ENCODE measurements around the gene TXNRD2.
A peak's percentile ranks its signal among the peaks of the same experiment; 100 is the strongest.

The TXNRD2 gene

GRCh38 chr22:19854778-19855503 is 86.7 kb downstream of the TXNRD2 start, which contains the start of the genes GNB1L and RTL10:
Gene GNB1L (minus strand): TSS chr22:19854874. CDS start chr22:19821355, 33,519 bp downstream.
Gene RTL10 (minus strand): TSS chr22:19854874. CDS start chr22:19852261, 2,613 bp downstream.
- peak; percentile 98 for DNase-seq

DNA sequence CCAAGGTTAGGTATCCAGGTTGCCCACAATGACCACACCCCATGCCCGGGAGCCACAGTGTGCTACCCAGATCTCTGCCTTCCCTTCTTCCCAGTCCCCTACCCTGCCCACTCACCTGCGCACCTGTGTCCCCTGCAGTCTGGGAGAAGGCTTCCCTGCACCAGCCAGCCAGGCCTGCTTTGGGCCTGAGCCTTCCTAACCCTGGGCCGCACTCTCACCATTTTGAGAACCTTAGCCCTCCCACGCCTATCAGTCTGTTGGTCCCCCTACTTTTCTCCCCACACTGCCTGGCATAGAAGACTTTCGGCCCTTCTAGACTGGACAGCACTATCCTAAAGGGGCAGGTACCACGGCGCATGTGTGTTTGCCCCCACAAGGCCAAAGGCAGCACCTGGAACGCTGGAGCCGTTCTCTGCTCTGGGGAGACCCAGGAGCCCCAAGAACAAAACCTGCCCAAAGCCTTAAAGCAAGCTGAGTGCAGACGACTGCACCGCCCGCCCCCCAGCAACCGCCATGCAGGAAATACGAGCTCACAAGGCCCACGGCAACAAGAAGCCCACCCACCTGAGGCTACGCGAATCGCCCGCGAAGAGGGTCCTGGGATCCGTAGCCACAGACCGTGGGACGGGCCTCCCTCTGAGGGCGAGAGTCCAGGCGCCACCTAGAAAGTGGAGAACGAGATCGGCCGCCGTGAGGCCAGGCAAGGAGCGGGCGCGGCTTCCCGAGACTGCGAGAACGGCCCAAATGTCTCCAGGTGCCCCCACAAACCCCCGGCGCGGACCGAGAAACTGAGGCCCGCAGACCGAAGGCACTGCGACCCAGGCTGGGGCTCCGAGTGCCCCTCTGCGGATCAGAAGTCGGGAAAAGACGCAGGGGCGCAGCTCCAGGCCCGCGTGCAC is 87.5 kb downstream of the TXNRD2 start:
- DNase-seq, result peak; percentile 31

DNA sequence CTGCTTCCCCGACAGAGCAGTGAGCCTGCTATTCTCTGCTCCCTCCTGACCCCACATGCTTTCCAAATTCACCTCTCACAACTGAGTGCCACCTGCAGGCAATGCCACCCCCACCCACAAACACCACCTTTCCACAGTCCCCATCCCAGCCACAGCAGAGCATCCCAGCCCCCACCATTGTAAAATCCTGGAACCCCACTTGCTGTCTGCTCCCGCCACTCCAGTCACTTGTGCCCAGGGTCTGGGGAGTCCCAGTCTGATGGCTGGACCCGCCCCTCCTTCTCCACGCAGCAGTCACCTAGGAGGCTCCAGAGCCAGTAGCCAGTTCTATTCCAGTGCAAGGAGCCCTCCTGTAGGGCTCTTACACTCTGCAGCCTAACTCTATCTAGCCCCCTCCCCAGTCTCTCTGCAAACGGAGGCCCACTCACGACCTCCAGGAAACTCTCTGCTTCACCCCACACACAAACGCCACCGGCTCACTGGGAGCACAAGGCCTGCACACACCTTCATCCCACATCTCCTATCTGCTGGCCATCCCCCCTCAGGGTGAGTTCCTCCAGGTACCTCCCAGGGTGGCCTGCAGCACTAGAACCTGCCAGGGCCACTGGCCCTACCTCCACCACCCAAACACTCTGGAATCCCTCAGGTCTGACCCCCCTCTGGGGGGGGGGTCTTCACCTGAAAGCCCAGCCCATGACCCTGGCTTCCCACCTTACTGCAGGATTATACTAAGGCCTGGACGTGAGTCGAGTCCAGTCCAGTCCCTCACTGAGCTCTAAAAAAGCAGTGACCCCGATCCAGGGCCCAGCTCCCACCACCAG is 88.3 kb downstream of the TXNRD2 start:
- no peak for DNase-seq

DNA sequence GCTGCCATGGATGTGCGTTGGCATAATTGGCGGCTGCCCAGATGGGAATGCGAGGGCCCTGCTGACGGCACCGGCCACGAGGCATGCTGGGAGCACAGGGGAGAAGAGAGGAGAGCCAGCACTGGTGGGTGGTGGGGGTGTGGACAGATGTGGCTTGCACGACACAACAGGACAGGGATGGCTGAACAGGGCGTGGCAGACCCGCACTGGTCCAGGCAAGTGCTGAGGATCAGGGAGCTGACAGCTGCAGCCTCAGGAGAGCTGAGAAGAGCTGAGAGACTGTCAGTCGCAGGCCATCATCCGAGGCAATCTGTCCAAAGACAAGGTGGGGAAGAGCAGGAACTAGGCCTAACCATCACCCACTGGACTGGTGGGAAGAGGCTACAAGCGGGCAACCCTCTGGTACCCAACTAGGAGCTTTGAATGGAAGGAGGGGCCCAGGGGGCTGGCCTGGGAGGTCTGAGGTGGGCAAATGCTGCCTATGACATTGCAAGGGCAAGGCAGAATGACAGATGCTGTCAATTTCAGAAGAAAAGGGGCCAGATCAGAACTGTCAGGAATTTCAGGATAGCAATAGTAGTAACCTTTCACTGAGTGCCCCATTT is 89.3 kb downstream of the TXNRD2 start:
- DNase-seq, result no peak

DNA sequence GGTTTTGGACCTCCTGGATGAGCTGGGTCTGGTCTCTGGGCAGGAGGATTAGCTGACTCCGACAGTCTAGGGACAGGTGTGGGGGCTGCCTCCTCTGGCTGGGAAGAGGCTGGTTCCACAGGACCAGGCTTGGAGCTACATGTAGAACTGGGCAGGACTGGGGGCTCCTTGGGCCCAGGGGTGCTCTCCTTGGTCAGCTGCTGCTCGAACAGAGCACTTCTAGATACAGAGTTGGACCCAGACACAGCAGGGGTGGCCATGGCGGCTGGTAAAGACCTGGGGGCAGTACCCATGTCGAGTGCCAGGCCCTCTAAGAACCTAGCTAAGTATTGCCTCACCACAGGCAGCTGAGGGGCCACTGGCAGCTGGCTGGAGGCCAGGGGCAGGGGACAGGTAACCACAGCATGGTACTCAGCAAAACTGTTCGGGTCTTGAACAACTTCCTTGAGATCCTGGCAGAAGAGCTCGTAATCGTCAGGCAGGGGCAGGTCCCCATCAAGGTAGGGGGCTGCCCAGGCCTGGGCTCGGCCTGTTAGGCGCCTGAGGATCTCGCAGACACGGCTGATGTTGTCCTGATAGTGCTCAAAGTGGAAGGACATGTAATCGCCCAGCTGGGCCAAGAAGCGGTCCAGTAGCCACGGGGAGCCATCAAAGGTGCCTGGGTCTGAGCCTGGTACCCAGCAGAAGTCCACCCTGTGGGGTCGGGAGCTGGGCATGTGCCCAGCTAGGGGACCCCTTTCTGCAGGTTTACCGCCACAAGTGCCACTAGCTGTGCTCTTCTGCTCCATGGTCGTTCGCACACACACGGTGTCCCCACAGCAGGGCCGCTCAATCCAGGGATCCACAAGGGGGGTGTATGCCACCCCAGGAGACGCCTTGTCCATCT is 90.1 kb downstream of the TXNRD2 start:
- DNase-seq, result no peak

- no peak for DNase-seq
Measured at GRCh38 chr22:19850763-19851109, 90.9 kb downstream of the TXNRD2 start.

DNA sequence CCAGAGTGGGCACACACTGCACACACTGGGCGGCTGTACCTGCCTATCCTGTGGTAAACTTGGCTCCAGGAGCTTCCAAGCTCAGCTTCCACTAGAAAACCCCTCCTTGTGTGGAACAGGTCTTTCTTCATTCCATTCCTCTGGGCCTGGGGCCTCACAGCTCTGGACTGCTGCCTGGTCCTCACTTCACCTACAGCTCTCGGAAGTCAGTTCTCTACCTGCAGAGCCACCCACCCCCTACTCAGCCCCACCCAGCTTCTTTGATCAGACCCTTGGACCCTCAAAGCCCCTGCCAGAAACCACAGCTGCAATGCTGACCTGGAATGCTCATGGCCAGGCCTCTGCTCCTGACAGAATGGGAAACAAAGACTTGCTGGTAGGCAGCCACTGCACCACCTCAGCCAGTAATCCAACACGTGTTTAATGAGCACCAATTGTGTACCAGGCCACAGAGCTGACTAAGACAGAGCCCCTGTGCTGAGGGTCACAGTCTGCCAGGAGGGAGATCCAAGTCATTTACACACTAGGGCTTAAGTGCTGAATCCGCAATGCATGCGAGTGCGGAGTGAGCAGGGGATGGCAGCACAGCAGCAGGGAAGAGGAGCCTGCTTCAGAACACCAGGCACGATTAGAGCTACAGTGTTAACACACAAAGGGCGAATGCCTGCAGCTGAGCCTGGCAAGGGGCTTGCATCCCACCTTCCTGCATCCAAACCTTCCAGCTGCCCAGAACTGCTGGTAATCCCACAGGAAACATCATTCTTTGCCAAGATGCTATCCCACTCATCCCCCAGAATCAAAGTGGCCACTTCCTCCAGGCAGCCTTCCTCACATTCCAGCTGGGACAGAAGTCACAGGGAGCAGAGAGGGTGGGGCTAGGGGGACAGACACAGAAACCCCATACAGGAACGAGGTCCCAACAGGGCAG is 91.5 kb downstream of the TXNRD2 start:
- no peak for DNase-seq

DNA sequence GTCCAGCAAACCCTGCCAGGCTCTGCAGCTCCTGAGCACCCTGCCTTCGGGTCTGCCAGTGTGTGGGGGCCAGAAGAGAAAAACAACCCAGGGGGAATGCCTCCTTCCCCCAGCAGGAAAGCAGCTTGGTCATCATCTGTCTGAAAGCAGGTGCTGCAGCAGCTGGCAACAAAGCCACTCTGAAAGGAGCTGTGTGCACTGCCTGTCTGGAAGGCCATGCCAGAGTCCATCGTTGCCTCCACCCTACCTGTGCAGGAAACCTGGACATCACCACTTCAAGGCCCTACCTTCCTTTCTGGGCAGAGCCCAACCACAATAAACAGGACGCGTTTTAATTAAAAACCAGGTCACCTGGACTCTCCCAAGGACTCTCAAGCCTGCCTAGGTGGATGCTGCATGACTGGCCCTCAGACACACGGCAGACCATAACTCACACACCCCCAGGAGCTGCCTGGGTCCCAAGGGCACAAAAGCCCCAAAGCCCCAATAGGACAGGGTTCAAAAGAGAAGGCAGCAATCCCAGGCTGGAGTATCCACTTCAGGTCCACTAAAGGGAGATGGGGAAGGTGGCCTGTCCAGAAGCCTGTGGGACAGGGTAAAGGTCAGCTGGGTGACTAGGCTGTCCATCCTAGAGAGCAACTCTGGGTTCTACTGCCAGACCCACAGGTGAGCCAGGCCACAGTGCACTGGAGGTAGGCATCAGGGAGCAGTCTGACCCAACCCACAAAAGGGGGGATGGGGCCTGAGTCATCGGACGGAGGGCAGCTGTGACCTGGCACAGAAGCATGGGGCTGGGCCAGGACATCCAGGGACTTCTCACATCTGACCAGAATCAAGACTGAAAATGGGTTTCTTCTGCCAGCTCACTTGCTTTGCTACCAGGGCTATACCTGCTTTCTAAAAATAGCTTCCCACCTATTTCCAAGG is 93.1 kb downstream of the TXNRD2 start:
- DNase-seq, result no peak

GRCh38 chr22:19847345-19847632 is 94.3 kb downstream of the TXNRD2 start:
- no peak for DNase-seq

DNA sequence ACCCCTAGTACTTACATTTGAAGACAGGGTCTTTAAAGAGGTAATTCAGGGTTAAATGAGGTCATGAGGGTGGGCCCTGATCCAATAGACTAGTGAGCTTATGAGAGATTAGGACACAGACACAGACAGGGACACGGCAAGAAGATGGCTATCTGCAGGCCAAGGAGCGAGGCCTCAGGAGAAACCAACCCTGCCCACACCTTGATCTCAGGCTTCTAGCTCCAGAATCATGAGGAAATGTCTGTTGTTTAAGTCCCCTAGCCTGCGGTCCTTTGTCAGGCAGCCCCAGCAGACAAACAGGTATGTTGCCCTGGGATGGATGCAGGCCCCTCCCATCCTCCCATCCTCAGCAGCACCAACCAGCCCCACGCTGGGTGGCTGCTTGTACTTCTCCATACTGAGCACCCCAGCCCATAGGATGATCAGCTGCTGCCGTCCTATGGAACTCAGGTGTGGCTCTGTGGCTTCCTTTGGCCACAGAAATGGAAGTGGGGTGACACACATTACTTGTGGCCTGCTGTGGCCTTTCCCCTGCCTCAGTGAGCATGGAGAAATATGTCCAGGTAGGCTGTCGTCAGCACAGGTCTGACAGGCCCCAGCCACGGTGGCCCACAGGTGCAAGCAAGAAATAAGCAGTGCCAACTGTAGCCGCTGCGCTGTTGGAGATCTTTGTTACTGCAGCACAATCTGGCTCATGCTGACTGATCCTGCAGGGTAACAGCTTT is 94.8 kb downstream of the TXNRD2 start:
- no peak for DNase-seq

DNA sequence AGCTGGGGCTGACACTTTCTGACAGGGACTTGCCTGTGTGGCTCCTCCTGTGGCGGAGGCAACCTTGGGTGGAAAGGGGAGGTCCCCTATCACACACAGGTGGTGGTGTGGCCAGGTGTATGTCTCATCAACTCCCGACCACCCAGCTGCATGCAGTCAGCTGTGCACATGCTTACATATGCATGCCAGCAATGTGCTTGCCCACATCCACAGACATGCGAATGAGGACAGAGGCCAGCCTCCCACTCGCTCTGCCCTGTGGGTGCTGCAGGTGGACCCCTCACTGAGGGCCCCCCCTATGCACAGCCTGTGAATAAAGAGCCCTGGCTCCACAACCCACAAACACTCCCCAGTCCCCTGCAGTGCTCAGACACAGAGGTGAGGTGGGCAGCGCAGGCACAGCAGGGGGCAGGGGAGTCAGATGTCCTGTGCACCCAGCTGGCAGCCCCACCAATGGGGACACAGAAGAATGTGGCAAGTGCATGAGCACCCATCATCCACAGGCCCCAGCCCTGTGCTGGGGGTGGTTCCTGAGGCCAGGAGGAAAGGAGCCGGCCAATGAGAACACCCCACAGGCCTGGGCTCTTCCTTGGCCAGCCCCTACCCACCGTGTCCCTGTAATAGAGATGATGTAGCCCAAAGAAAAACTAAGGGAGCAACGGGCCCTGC is 96.4 kb downstream of the TXNRD2 start:
- no peak for DNase-seq

- peak; percentile 71 for DNase-seq
Measured at GRCh38 chr22:19844377-19845053, 97.1 kb downstream of the TXNRD2 start.

DNA sequence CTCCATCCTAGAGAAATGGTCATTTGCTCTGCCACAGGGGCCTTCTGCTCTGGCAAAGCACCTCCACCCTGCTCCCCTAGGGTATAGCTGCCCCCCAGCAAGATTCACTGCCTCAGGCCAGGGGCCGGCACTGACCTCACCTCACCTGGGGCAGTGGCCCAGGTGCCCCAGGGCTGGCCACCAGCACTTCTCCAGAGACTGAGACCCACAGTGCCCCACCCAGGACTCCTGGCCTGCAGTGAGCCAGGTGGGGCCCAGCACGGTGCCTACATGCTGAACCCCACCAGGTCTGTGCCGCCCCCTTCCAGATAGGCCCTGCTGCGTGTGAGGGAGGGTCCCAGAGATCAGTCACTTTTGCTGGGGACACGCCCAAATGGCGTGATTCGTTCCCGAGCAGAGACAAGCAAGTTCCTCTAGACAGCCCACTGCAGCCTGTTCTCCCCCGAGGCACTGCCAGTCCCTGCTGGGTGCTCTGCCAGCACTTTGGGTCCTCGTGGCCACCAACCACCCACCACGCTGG is 97.7 kb downstream of the TXNRD2 start:
- peak; percentile 35 for DNase-seq

GRCh38 chr22:19843107-19843856 is 98.3 kb downstream of the TXNRD2 start:
- DNase-seq, result no peak

- DNase-seq, result no peak
Measured at GRCh38 chr22:19842393-19843106, 99.1 kb downstream of the TXNRD2 start.
